ENCODE measurements around the gene MEF2A.

Gene MEF2A

GRCh38 chr15:99618941-99619411 lies 53.2 kb downstream of the MEF2A start:
- peaks cover 9% of the 10 kb centered on the region for H3K79me2 ChIP-seq
- no peaks in the 10 kb centered on the region for H3K9me3 ChIP-seq (ENCODE audit: control insufficient read depth, low read length)
- no peak overlapping the region for H3K9ac ChIP-seq
- H3K4me1 ChIP-seq = peaks cover 5% of the 10 kb centered on the region
- H3K36me3 ChIP-seq (ENCODE audit: control insufficient read depth, insufficient read depth, low read length) = no peaks in the 10 kb centered on the region
- no peak overlapping the region for H3K4me3 ChIP-seq (ENCODE audit: low read depth, low read length)
- no peak overlapping the region for H3K4me2 ChIP-seq (ENCODE audit: low read length)
- no peak for TF ChIP-seq CTCF (IDR thresholded peaks at IDR 0.05)
- H3K27ac ChIP-seq = no peak overlapping the region
- H3K27me3 ChIP-seq (ENCODE audit: control insufficient read depth, insufficient read depth, low read length) = no peaks in the 10 kb centered on the region
- H2AFZ ChIP-seq = no peak overlapping the region

DNA sequence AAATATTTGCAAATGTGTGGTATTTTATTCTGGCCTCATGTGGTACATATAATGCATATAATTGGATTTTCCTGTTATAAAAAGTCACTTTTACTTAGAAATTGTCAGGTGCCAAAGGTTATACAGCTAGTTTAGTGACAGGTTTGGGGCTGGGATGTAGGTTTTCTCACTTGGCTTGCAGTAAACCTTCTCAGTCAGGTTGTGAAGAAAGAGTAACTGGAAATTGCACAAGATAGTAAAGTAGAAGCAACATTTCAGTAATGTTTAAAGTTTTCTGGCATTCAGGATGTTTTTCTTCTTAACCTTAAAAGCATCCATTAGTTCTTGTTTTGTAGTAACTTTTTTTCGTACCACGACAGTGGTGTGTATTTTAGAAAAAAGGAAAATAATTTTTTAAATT lies 53.9 kb downstream of the MEF2A start:
- H2AFZ ChIP-seq = no peak overlapping the region
- H3K4me2 ChIP-seq (ENCODE audit: low read length) = no peak overlapping the region
- H3K27ac ChIP-seq = no peak overlapping the region
- no peaks in the 10 kb centered on the region for H3K36me3 ChIP-seq (ENCODE audit: control insufficient read depth, insufficient read depth, low read length)
- H3K4me3 ChIP-seq (ENCODE audit: low read depth, low read length) = no peak overlapping the region
- no peaks in the 10 kb centered on the region for H3K9me3 ChIP-seq (ENCODE audit: control insufficient read depth, low read length)
- H3K79me2 ChIP-seq = peaks cover 12% of the 10 kb centered on the region
- H3K27me3 ChIP-seq (ENCODE audit: control insufficient read depth, insufficient read depth, low read length) = no peaks in the 10 kb centered on the region
- no peak overlapping the region for H3K9ac ChIP-seq
- H3K4me1 ChIP-seq = peaks cover 5% of the 10 kb centered on the region
- TF ChIP-seq CTCF (IDR thresholded peaks at IDR 0.05) = no peak

- Histone ChIP-seq H3K79me2 (peaks cover 13% of the 10 kb centered on the region), H3K27me3 (ENCODE audit: control insufficient read depth, insufficient read depth, low read length) (no peaks in the 10 kb centered on the region), H3K27ac (no peak overlapping the region), H3K36me3 (ENCODE audit: control insufficient read depth, insufficient read depth, low read length) (no peaks in the 10 kb centered on the region), H3K9me3 (ENCODE audit: control insufficient read depth, low read length) (no peaks in the 10 kb centered on the region), H3K4me1 (peaks cover 5% of the 10 kb centered on the region), H2AFZ (no peak overlapping the region), H3K4me2 (ENCODE audit: low read length) (no peak overlapping the region), H3K4me3 (ENCODE audit: low read depth, low read length) (no peak overlapping the region), H3K9ac (no peak overlapping the region)
- TF ChIP-seq CTCF (IDR thresholded peaks at IDR 0.05) = no peak
These were observed 54.4 kb downstream of the MEF2A start for GRCh38 chr15:99620178-99620577.

- H3K9ac ChIP-seq = no peak overlapping the region
- peaks cover 16% of the 10 kb centered on the region for H3K79me2 ChIP-seq
- no peak overlapping the region for H3K4me3 ChIP-seq (ENCODE audit: low read depth, low read length)
These were observed 56.0 kb downstream of the MEF2A start for GRCh38 chr15:99621767-99622166.

More at GRCh38 chr15:99621767-99622166, 56.0 kb downstream of the MEF2A start:
- H3K27me3 ChIP-seq (ENCODE audit: control insufficient read depth, insufficient read depth, low read length) = no peaks in the 10 kb centered on the region
- no peak overlapping the region for H2AFZ ChIP-seq
- peaks cover 5% of the 10 kb centered on the region for H3K4me1 ChIP-seq
- H3K4me2 ChIP-seq (ENCODE audit: low read length) = no peak overlapping the region
- H3K9me3 ChIP-seq (ENCODE audit: control insufficient read depth, low read length) = no peaks in the 10 kb centered on the region
- H3K36me3 ChIP-seq (ENCODE audit: control insufficient read depth, insufficient read depth, low read length) = no peaks in the 10 kb centered on the region
- no peak overlapping the region for H3K27ac ChIP-seq
- no peak for TF ChIP-seq CTCF (IDR thresholded peaks at IDR 0.05)

Data from parathyroid adenoma (tissue), 2 donors.